Stimulated activated CD4-positive, alpha-beta T cell treated with anti-CD3 and anti-CD28 coated beads, TNF-alpha, amount 100 ng/mL, for 4 hours (primary cell): ENCODE data around the gene GPR50.

Experiments used
- DNase-seq, 3 experiments: peaks; one replicate each; pipeline ENCODE4 v3.0.0-alpha.2; 2020; ENCODE audit warnings: low read depth in 3 of 3

The GPR50 gene

DNA sequence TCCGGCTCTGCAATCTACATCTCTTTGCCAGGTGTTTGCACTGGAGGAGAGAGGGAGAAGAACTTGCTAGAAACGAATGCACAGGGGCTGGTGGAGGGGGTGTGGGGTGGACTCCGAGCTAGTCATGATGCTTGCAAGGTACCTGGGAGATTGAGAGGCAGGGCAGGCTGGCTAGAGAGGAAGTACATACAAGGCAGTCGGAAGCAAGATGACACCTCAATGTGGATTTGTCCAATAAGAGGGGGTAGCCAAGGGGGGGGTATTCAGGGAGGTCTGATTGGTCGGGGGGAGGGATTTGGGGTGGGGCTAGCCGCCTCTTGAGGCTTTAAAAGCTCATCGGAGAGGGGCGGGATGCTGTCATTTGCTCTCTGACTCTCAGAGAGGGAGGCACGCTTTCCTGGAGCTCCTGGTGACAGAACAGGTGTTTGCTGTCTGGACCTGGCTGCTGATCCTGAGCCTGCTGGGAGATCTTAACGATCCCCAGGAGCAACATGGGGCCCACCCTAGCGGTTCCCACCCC lies at the start of gene GPR50:
Gene GPR50 (plus strand): TSS at position 354 of the 520 bp plus-strand sequence. CDS start 138 bp downstream, at position 492.
- no peak for DNase-seq

DNA sequence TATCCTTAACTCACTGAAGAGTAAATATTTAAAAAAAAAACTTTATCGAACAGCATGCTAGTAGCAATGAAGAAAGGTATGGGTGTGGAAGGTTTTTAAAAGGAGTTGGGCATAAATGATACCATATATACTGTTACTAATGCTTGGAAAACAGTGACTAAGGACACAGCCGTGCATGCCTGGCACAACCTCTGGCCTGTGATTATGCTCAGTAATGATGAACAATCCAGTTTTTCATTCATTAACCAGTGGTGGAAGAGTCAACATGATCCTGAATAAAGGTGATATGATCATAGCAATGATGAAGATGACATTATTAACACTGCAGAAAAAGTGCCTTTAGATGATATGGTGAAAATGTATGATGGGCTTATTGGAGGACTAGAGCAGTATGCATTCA lies 43.9 kb upstream of the GPR50 start:
- no peak for DNase-seq

DNA sequence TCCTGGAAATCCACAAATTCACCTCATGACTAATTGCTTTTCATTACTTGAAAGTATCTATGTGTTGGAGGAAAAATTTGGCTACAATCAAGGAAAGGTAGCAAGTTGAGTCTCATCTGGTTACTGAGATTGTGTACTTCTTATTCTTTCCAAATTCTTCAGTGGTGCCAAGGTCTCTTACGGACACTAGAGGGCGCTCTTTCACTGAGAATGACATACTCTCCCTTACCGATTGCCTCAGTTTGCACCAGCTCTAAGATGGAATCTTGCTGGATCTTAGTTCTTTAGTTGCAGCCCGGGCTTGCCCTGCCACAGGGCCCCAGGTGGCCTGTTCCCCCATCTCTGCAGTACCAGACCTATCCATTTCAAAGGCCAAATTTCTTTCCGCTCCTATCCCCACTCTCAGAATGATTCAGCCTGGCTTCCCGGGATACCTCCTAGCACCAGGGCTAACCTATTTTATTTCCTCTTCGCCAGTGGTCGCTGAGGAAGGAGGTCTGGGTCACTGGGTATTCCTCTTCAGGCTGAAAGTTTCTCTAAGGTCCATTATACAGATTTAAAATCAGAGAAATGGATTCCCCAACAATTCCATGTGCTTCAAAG lies 24.6 kb upstream of the GPR50 start:
- DNase-seq = no peak

DNA sequence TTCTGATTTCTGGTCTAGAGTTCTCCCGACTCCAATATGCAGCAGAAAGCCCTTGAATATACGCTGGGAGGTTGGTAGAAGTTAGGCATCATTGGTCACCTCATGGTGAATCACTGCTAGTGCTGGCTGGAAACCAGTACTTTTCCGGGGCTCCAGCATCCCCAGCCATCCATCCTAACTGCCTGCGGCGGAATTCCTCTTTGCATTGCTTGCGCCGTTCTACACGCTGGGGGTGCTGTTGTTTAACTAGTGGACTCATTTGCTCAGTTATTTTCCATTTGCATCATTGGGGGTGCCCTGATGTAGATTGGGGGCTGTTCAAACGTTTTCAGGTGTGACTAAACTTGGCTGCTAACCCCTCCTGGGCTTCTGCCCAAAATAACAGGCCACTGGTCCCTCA lies 23.3 kb upstream of the GPR50 start:
- DNase-seq = no peak

DNA sequence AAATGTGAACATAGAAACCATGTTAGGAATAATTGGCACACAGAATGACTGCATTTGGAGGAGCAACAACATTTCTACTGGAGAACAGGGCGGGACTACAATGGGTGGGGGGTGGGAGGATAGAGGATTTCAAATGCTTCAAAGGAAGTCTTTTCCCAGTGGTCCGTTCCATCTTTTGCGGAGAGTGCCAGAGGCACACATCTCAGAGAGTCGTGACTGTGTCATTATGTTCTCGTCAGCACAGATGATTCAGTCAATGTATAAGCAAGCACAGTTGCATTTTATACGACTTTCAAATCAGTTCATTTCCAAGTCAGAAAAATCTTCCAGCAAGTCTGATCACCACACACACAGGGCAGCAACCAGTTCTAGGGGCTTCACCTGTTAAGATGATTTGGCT lies 22.7 kb upstream of the GPR50 start:
- no peak for DNase-seq

DNA sequence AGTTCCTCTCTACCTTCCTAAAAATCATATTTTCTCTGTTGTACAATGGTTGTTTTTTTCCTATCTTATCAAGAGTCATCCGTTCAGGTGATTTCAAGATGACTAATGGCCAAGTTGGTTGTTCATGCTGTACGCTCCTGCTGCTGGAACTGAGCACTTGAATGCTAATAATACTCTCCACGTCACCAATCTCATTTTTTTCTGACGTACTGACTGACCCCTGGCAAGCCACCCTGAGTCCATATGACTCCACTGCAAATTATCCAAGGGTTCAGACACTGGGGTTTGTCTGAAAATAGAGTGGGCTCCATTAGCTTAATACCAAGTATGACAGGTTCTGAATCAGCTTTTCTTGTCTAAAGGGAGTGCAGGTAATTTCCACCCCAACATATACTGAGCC lies 21.1 kb upstream of the GPR50 start:
- no peak for DNase-seq

DNA sequence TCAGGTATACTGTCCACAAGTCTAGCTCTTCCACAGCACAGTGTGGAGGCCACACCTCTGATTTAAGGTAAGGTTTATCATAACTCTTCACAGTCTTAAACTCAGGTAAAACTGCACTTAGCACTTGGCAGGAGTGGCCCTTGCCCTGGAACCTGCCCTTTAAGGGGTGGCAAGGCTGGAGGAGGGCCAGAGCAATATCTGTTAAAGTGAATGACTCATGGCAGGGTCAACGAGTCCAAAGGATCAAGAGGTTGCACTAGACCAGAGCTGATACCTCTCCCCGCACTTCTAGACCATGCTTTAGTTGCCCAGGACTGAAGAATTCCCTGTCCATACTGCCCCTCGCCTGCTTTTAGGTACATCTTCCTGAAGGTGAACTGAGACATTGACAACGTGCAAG lies 14.7 kb upstream of the GPR50 start:
- no peak for DNase-seq

DNA sequence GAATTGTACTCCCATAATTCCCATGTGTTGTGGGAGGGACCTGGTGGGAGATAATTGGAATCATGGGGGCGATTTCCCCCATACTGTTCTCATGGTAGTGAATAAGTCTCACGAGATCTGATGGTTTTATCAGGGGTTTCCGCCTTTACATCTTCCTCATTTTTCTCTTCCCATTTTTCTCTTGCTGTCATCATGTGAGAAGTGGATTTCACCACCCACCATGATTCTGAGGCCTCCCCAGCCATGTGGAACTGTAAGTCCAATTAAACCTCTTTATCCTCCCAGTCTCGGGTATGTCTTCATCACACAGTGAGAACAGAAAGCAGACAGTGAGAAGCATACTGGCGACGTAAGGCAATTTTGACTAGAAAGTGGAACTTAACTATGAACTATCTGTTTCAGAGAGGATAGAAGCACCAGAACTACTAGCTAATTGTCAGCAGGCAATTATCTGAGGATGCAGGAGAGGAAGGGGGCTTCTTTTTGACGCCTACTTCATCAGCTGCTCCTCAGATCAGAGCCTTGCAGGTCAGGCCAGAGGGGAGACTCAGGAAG lies 8.5 kb upstream of the GPR50 start:
- no peak for DNase-seq

DNA sequence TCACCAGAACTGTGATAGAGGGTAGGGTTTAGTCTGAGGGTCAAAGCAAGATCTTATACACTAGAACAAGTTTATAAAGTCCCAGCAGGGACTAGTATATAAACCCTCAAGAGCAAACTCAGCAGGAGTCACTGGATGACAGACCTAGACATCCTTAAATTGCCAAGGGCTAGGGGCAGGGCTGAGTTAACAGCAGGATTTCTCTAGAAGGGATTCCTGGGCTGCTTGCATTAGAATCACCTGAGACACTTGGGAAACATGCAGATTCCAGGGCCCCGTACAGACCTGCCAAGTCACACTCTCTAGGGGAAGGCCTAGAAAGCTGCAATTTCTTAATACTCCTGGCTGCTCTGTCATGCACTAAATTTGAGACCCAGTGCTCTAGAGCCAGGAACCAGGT lies 6.6 kb upstream of the GPR50 start:
- no peak for DNase-seq

DNA sequence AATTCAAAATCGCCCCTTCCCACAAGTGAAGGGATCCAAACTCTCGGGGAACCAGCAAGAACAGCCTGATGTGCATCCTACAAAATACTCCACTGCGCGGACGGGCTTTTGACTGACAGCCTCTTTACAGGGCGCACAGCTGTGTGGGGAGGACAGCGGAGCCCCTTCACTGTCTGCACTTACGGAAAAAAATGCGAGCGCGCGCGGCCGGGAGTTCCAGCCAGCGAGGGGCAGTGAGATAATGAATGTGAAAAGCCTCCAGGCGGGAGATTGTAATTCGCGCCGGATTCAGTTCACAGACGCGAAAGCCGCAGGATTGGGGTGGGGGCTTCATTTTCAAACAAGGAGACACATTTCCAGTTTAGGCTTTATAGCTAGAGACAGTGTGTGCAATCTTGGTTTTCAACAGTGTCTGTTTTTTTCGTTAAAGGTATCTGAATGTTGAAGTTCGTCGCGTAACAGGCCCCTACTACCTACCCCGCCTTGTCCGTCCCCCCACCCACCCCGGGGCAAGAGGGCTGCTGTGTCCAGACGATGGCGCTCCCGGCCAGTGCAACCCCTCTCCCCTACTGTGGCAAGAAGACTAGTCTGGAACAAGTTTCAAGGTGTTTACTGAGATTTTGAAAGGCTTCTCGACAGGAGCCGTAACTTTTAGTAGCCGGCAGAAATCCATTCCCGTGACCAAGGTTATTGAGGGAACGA lies 1.7 kb upstream of the GPR50 start:
- no peak for DNase-seq

DNA sequence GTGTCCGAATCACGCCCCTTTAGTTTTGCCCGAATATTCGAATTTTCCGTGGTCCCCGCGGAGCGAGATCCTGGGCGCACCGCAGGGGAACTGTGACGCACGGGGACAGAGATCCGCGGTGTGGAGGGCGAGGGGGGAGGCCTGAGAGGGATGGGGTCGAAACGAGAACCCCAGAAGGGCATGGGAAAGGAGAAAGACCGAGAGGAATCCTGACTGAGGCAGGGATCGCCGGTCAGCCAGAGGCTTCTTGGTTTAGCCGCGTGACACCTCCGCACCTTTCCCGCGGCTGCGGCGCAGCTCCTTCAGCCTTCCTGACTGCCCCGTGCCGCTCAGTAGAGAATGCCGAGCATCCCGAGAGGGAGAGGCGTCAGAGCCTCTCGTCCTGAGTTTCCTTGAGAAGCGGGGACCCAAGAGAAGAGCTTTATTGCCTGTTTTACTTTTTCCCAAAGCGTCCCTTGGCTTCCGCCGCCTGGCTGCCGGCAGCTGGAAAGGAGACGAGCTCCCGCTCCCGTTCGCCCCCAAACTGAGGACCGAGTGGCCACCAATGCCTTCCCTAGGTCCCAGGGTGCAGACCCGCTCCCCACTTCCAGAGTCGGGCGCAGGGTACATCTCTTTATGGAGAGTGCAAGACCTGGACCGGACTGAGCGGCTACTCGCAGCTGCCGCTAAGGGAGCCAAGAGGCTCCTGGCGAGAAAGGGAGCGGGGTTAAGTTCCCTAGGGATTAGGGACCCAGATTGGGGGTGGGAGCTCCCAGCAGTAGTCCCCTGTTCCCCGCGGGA lies 911 bp upstream of the GPR50 start:
- DNase-seq = no peak

DNA sequence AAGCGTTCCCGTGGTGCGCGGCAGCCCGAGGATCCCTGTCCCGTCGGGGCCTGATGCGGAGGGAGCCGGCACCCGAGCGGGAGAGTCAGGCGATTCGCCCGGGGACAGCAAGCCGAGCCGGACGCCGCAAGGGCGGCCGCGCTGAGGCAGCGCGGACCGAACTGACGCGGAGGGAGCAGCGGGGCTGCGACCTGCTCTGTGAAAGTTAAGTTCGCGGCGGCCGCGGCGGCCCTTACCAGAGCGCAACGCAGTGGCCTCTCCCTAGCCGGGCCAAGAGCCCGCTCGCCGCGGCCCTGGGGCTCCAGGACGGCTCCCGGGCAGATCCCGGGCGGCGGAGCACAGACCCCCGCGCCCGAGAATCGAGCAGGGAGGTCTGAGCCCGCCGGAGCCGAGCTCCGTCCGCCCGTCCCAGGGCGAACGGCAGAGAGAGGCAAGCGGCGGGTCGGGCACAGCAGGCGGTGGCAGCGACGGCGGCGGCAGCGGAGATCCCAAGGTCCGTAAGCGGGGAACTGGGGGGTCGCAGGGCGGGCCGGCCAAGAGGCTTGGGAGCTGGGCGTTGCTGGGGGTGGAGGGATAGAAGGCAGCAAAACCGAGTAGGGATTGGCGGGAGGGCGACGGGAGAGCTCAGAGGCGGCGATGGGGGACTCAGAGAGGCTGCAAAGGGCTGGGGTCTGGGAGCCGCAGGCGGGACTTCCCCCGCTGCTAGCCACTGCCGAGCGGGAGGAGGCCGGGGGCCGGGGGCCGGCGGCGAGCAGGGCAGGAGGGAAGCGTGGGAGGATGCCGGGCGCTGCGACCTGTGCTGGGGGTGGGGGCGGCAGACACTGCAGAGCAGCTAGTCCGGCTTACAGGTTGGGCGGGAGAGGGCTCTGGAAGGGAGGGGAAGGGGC lies 1.0 kb downstream of the GPR50 start:
- no peak for DNase-seq

DNA sequence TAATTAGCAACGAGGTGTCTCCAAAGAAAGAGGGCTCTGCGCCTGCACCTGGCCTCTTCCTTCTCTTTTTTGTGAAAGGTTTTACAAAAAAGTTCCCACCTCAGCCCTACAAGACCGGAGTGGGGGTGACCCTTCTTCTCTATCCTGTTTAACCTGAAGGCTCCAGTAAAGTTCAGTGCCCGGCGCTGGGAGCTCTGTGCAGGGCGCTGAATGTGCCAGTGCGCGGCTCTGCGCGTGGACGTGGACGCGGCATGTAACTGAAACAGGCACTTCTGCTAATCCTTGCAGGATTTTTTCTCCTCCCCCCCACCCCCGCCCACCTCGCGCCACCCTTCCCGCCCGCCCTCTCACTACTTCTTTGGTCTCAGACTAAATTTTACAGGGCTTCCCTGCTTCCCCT lies 2.4 kb downstream of the GPR50 start:
- DNase-seq = no peak

DNA sequence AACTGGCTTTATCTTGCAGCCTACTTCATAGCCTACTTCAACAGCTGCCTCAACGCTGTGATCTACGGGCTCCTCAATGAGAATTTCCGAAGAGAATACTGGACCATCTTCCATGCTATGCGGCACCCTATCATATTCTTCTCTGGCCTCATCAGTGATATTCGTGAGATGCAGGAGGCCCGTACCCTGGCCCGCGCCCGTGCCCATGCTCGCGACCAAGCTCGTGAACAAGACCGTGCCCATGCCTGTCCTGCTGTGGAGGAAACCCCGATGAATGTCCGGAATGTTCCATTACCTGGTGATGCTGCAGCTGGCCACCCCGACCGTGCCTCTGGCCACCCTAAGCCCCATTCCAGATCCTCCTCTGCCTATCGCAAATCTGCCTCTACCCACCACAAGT lies 4.0 kb downstream of the GPR50 start:
- DNase-seq = no peak

DNA sequence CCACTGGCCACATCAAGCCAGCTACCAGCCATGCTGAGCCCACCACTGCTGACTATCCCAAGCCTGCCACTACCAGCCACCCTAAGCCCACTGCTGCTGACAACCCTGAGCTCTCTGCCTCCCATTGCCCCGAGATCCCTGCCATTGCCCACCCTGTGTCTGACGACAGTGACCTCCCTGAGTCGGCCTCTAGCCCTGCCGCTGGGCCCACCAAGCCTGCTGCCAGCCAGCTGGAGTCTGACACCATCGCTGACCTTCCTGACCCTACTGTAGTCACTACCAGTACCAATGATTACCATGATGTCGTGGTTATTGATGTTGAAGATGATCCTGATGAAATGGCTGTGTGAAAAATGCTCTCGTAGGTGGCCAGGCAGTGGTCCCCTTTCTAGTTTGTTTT lies 4.7 kb downstream of the GPR50 start:
- no peak for DNase-seq

DNA sequence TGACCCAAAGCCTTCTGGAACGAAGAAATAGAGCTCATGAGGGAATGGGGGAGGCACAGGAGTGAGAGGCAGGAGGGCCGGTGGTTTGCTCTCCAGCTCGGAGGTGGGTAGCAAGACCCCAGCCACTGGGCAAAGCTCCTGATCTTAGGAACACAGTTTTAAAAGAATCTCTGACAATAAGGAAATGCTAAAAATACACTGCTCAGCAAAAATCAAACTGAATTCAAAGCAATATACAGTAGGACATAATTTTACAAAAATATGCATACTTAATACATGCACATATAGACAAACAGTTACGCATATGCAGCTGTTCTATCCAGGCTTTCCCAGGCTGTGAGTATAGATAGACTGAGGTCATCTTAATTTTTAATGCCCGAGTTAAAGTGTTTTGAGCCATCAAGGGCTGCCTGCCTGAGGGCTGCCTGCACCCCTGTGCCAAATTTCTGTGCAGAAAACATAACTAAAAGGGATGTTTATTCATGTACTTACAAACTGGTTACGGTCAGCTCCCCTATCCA lies 6.9 kb downstream of the GPR50 start:
- DNase-seq = no peak

DNA sequence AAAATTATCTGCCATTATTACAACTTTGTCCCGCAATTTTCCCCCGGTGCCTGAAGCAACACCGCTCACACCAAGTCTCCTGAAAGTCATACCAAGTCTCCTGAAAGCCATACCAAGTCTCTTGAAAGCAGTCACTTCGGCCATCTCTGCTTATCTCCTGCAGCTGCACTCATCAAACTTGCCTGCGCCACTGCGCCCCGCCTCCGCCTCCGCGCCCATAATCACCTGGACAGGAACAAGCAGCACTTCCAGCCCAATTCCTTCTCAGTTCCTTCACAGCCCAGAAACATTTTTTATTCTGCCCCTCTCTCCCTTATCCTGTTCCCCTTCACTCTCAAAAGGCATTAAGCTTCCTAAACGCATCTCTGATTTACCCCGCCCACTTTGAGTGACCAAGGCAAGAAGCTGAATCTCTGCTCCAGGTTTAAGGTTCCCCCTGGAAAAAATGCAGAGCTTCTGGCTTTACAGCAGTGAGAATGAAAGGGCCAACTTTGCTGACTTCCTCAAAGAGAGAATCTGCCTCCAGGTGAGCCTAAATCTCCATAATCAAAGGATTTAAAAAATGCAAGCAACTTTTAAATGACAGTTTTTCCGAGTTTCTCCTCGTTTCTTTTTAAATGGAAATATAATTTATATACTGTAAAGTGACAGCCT lies 7.7 kb downstream of the GPR50 start:
- no peak for DNase-seq

DNA sequence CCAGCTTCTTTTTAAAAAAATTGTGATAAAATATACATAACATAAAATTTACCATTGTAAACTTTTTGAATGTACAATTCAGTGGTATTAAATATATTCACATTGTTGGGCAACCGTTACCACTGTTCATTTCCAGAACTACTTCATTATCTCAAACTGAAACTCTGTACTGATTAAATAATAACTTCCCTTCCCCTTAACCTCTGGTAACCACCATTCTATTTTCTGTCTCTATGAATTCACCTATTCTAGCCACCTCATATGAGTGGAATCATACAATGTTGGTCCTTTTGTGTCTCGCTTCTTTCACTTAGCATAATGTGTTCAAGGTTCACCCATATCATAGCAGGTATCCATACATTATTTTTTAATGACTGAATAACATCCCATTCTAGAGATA lies 8.3 kb downstream of the GPR50 start:
- no peak for DNase-seq

DNA sequence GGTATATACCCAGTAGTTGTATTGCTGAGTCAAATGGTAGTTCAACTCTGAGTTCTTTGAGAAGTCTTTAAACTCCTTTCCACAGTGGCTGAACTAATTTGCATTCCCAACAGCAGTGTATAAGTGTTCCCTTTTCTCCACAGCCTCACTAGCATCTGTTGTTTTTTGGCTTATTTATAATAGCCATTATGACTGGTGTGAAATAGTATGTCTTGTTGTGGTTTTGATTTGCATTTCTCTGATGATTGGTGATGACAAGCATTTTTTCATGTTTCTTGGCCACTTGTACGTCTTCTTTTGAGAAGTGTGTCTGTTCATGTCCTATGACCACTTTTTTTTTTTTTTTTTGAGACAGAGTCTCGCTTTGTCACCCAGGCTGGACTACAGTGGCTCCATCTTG lies 30.5 kb downstream of the GPR50 start:
- DNase-seq = no peak

DNA sequence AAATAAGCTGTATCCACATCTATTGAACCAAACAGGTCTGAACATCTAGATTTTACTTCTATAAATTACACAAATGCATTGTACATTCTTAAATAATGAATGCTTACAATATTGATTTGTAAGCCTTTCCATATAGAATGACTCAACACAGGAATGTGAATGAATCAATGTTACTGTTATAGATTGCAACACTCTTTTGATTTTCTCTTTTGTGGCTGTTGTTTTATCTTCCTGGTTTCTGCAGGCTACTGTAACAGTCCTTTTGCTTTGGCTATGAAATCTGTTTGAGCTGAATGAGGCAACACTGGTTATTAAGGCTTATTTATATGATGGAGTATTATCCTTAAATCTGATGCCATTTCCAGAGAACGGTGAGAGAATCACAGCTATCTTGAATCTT lies 49.5 kb downstream of the GPR50 start:
- DNase-seq = no peak

DNA sequence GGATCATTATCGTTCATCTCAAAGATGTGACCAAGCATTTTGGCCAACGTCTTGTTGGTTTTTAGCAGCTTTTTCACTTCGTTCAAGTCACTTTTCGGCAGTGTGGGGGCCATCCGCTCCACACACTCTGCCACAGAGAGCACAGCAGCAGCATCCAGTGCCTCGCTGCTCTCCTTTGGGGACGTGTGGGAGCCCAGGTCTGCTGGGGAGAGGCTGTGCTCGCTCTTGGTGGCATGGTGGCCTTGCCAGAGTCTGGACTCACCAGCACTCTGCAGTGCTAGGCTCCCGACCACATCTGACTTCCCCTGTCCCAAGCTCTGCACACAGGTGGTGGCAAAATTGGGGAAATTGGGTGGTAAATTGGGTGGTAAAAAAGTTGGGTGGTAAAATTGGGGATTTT lies 50.6 kb downstream of the GPR50 start:
- no peak for DNase-seq
